Measurements from ENCODE around the gene TMUB2.

Gene TMUB2

DNA sequence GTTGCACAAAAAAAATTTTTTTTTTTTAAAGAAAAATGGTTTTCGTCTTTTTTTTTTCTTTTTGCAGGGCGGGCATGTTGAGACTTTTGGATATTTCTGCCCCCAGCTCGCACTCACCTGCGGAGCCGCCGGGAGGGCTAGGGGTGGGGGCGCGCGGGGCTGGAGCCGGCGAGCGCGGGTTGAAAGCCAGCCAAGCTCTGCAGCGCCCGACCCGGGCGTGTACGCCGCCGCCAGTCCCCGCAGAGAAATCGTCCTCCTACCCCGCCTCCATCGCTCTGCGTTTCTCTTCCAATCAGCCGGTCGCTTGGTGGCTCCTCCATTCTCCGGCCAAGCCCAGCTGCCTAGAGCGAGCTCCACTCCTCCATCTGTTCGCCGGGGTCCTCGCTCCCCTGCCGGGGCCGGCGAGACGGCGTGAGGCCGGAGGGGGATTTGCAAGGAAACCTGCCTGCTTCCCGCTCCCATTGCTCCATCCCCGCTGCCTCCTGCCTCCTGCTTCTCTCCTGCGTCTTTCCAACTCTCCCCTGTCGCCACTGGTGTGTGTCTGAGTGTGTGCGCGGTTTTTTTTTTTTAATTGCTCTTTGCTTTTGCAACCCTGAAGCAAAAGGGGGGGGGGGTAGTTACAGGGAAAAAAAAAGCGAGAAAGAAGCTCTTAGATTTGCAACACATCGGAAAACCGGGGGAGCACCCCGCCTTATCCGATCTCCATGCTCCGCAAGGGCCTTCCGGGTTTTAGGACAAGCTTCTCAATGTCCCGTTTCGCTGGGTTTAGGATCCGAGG, 34.5 kb downstream of the TMUB2 start:
- Histone ChIP-seq H3K4me2 (peak overlapping the region; percentile 75 to 98 (median 94)), H3K27ac (peak overlapping the region; percentile 75 to 100 (median 99)), H4K20me1 (peaks cover 17 to 20% (median 19%) of the 10 kb centered on the region in 11 experiments; a peak in 17 of 22 replicates), H3K4me1 (peaks cover 27 to 33% (median 30%) of the 10 kb centered on the region in 10 experiments), H3K4me3 (peak overlapping the region; percentile 70 to 100 (median 98)), H3K27me3 (no peaks in the 10 kb centered on the region), H3K9me3 (replicated peaks in 1 of 11) (no peaks in the 10 kb centered on the region), H3K9ac (peak overlapping the region; percentile 88 to 100 (median 99)), H3K36me3 (peaks cover 4 to 17% (median 12%) of the 10 kb centered on the region in 11 experiments; a peak in 20 of 22 replicates)
- peak in 2 of 11 experiments; percentile 7 to 36; a peak in 2 of 22 replicates for TF ChIP-seq Cebpa-rat (IDR thresholded peaks at IDR 0.05)

DNA sequence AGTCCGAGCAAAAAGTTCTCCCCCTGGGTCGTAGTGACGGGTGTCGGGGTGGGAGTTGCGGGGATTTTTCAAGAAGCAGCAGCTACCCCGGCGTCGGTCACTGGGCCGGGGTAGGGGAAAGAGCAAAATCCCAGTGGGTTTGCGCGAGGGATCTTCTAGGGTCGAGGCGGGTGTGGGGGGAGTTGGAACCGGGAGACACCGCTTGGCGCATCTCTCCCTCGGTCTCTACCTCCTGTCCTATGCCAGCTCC, 35.0 kb downstream of the TMUB2 start:
- H3K9me3 ChIP-seq (replicated peaks in 1 of 11): no peaks in the 10 kb centered on the region
- H3K36me3 ChIP-seq: peaks cover 0 to 12% (median 7%) of the 10 kb centered on the region in 11 experiments; a peak in 14 of 22 replicates
- peak overlapping the region; percentile 75 to 100 (median 99) for H3K27ac ChIP-seq
- peaks cover 22 to 28% (median 25%) of the 10 kb centered on the region in 10 experiments for H3K4me1 ChIP-seq
- TF ChIP-seq Cebpa-rat (IDR thresholded peaks at IDR 0.05): no peak
- H3K27me3 ChIP-seq: no peaks in the 10 kb centered on the region
- H3K4me2 ChIP-seq: peak overlapping the region; percentile 75 to 98 (median 94)
- peaks cover 12 to 15% (median 14%) of the 10 kb centered on the region in 11 experiments; a peak in 17 of 22 replicates for H4K20me1 ChIP-seq
- peak overlapping the region; percentile 70 to 100 (median 98) for H3K4me3 ChIP-seq
- H3K9ac ChIP-seq: peak overlapping the region; percentile 88 to 100 (median 99)

DNA sequence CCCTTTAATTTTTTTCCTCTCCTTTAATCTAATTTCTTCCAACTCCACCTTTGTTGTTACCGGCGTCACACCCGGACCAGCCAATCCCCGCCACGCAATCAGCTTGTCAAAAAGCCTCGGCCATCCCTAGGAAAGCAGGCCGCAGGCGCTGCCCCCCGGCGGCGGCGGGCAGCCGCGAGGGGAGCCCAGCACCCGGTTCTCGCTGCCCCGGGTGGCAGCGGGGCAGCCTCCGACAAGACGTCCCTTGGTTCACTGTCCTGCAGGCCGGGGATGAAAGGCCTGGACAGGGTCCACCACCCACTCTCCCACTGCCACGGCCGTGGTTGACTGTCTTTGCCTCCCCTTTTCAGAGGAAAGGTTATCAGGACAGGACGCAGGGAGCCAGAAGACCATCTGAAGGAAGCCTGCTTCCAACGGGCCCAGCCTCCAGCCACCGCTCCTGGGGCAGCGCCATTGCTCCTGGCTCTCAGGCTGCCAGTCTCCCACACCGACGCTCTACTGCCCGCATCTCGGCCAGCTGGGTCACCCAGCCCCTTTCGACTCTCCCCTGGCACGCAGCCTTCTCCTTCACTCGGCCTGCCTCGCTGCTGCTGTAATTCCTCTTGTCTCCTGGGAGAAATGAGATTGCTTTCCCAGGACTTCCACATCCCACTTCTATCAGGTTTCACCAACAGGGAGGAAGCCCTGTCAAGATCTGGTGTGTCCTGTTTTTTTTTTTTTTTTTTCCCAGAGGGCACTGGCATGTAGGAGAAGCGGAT, 35.5 kb downstream of the TMUB2 start:
- Histone ChIP-seq H3K4me2 (peak overlapping the region; percentile 75 to 98 (median 94)), H4K20me1 (peaks cover 8 to 10% (median 9%) of the 10 kb centered on the region in 11 experiments; a peak in 15 of 22 replicates), H3K27ac (peak overlapping the region; percentile 75 to 100 (median 99); a peak in 21 of 22 replicates), H3K4me3 (peak overlapping the region; percentile 70 to 100 (median 98)), H3K9me3 (replicated peaks in 1 of 11) (no peaks in the 10 kb centered on the region), H3K36me3 (peaks cover 0 to 7% (median 2%) of the 10 kb centered on the region in 11 experiments; a peak in 11 of 22 replicates), H3K4me1 (peaks cover 17 to 23% (median 20%) of the 10 kb centered on the region in 10 experiments), H3K9ac (peak overlapping the region; percentile 88 to 100 (median 99)), H3K27me3 (no peaks in the 10 kb centered on the region)
- TF ChIP-seq Cebpa-rat (IDR thresholded peaks at IDR 0.05): no peak

DNA sequence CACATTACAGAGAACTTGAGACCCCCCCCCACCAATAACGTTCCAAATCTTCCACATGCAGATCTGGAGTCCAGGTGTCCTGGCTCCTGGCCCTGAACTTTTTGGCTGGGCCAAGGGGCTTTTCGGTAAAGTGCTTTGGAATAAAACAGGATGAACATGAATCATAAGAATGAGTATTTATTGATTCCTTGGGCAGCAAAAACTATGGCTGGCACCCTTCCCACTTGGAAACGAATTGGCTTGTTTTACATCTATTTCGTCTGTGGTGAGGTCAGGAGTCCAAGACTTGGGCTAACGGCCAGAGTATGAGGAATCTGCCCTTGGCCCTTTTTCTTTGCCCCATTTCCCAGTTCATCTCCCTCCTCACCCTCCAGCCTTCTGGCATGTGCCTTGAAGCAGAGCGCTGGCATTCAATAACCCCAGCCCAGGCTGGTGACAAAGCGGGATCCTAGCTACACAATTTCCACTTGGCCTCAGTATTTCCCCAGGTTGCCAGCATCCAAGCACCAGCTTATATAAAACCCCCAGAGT, 36.8 kb downstream of the TMUB2 start:
- Histone ChIP-seq H3K36me3 (no peaks in the 10 kb centered on the region), H3K27me3 (no peaks in the 10 kb centered on the region), H3K27ac (no peak overlapping the region), H3K4me3 (no peak overlapping the region), H4K20me1 (no peaks in the 10 kb centered on the region; a peak in 1 of 22 replicates), H3K9ac (no peak overlapping the region), H3K9me3 (replicated peaks in 1 of 11) (no peaks in the 10 kb centered on the region), H3K4me2 (no peak overlapping the region), H3K4me1 (peaks cover 11 to 18% (median 16%) of the 10 kb centered on the region in 10 experiments; a peak in 19 of 20 replicates)
- no peak for TF ChIP-seq Cebpa-rat (IDR thresholded peaks at IDR 0.05)

DNA sequence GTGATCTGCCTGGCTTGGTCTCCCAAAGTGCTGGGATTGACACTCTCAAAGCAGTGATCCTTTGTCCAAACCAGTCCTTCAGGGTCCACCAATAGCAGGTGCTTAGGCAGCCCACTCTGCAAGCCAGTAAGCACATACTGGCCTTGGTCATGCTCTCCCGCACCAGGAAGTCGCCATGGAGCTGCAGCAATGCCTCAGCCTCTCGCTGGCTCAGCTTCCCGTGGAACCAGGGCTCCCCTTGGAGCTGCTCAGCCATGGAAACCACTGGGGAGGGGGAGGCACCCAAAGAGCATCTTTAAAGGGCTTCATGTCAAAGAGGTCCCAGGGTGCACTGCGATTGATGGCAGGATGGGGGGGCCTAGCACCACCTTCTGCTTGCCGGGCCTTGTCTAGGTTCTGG, 42.3 kb downstream of the TMUB2 start:
- no peak overlapping the region for H3K4me3 ChIP-seq
- H3K9ac ChIP-seq: no peak overlapping the region
- no peaks in the 10 kb centered on the region for H3K9me3 ChIP-seq (replicated peaks in 1 of 11)
- H3K4me2 ChIP-seq: peak overlapping the region in 9 of 11 experiments; percentile 48 to 80 (median 62); a peak in 18 of 22 replicates
- no peak for TF ChIP-seq Cebpa-rat (IDR thresholded peaks at IDR 0.05)
- no peaks in the 10 kb centered on the region for H3K36me3 ChIP-seq
- H4K20me1 ChIP-seq: no peaks in the 10 kb centered on the region
- no peaks in the 10 kb centered on the region for H3K27me3 ChIP-seq
- peak overlapping the region in 2 of 11 experiments; percentile 2 to 34; a peak in 1 of 22 replicates for H3K27ac ChIP-seq
- peaks cover 0 to 27% (median 24%) of the 10 kb centered on the region in 10 experiments; a peak in 19 of 20 replicates for H3K4me1 ChIP-seq

DNA sequence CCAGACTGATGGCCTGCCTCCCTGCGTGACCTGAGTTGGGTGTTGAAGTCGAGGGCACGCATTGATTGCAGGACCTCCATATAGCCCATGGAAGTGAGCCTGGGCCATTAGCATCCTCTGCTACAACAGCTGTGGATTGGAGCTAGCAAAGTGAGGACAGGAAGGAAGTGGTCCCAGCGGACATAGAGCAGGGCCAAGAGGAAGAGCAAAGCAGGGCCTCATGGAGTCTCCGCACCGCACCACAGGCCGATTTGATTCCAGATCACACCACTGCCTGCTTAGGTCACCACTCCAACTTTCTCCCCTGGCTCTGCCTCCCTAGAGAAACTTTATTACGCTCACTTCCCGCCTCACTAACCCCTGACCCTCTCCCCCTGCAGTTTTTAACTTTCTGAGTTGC, 43.4 kb downstream of the TMUB2 start:
- Histone ChIP-seq H3K4me2 (peak overlapping the region; percentile 38 to 80 (median 61)), H3K9ac (no peak overlapping the region), H3K4me1 (peaks cover 0 to 30% (median 25%) of the 10 kb centered on the region in 10 experiments; a peak in 19 of 20 replicates), H4K20me1 (no peaks in the 10 kb centered on the region), H3K27me3 (no peaks in the 10 kb centered on the region), H3K9me3 (replicated peaks in 1 of 11) (no peaks in the 10 kb centered on the region), H3K4me3 (no peak overlapping the region), H3K27ac (0 out of 22 replicates have a peak overlapping the region, but pooled peaks of 1 of the 11 experiments have one; percentile 19), H3K36me3 (no peaks in the 10 kb centered on the region)
- TF ChIP-seq Cebpa-rat (IDR thresholded peaks at IDR 0.05): no peak

DNA sequence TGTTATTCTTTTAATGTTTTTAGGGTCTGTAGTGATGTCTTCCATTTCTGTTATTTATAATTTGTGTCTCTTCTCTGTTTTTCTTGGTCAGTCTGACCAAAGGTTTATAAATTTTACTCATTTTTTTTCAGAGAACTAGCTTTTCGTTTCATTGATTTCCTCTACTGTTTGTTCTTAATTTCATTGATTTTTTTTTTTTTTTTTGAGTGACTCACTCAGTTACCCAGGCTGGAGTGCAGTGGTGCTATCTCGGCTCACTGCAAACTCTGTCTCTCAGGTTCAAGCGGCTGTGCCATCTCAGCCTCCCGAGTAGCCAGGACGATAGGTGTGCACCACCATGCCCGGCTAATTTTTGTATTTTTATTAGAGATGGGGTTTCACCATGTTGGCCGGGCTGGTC, 45.3 kb downstream of the TMUB2 start:
- peaks cover 0 to 34% (median 25%) of the 10 kb centered on the region in 10 experiments; a peak in 19 of 20 replicates for H3K4me1 ChIP-seq
- no peaks in the 10 kb centered on the region for H3K27me3 ChIP-seq
- no peaks in the 10 kb centered on the region for H4K20me1 ChIP-seq
- no peak overlapping the region for H3K27ac ChIP-seq
- no peak overlapping the region for H3K4me3 ChIP-seq
- no peaks in the 10 kb centered on the region for H3K9me3 ChIP-seq (replicated peaks in 1 of 11)
- no peak for TF ChIP-seq Cebpa-rat (IDR thresholded peaks at IDR 0.05)
- H3K36me3 ChIP-seq: no peaks in the 10 kb centered on the region
- H3K9ac ChIP-seq: no peak overlapping the region
- H3K4me2 ChIP-seq: no peak overlapping the region

DNA sequence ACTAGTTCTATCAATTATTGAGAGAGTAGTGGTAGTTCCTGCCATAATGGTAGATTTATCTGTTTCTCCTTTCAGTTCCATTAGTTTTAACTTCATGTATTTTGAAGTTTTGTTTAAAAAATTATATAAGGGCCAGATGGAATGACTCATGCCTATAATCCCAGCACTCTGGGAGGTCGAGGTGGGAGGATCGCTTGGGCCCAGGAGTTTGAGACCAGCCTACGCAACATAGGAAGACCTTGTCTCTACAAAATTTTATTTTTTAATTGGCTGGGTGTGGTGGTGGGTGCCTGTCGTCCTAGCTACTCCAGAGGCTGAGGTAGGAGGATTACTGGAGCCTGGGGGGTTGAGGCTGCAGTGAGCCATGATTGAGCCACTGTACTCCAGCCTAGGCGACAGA, 46.8 kb downstream of the TMUB2 start:
- peaks cover 0 to 30% (median 21%) of the 10 kb centered on the region in 10 experiments; a peak in 19 of 20 replicates for H3K4me1 ChIP-seq
- no peaks in the 10 kb centered on the region for H4K20me1 ChIP-seq
- H3K27me3 ChIP-seq: no peaks in the 10 kb centered on the region
- H3K27ac ChIP-seq: no peak overlapping the region
- no peak for TF ChIP-seq Cebpa-rat (IDR thresholded peaks at IDR 0.05)
- H3K9ac ChIP-seq: no peak overlapping the region
- H3K9me3 ChIP-seq (replicated peaks in 1 of 11): no peaks in the 10 kb centered on the region; a peak in 1 of 22 replicates
- no peak overlapping the region for H3K4me3 ChIP-seq
- H3K36me3 ChIP-seq: no peaks in the 10 kb centered on the region
- H3K4me2 ChIP-seq: no peak overlapping the region

DNA sequence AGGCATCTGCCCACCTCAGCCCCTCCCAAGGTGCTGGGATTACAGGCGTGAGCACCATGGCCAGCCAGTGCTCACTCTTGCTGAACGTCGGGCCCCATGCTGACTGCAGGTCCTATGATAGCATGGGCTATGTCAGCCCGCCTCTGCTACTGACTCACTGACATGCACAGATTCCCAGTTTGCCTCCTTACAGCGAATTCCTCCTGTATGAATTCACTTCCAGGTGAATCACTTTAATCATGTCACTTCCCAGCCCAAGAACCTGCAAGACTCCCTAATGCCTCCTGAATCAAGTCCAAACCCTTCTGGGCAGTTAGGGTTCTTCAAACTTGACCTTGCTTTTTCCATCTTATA, 48.8 kb downstream of the TMUB2 start:
- Histone ChIP-seq H4K20me1 (no peaks in the 10 kb centered on the region), H3K36me3 (no peaks in the 10 kb centered on the region), H3K27ac (no peak overlapping the region), H3K27me3 (no peaks in the 10 kb centered on the region), H3K9ac (no peak overlapping the region), H3K4me3 (no peak overlapping the region), H3K4me2 (no peak overlapping the region), H3K9me3 (replicated peaks in 1 of 11) (no peaks in the 10 kb centered on the region; a peak in 1 of 22 replicates), H3K4me1 (peaks cover 0 to 11% (median 2%) of the 10 kb centered on the region in 10 experiments; a peak in 17 of 20 replicates)
- TF ChIP-seq Cebpa-rat (IDR thresholded peaks at IDR 0.05): no peak
